Right cardiac atrium (tissue), 5 donors: ENCODE measurements around the gene TENT5C. TPM values are rescaled to one million over a fixed set of nuclear protein-coding genes. Genes with fewer than 3 reads are reported as not detected.

Source experiments
- ATAC-seq, 2 donors: fragments of 200-7000 bp; cut with Tn5 transposase; one replicate each; pipeline versions ENCODE4 v1.8.0 to v1.9.1; 2020; ENCODE audit warnings: moderate library complexity in 2 of 2, mild to moderate bottlenecking in 1 of 2
- DNase-seq, 3 donors: peaks; one replicate each; pipeline ENCODE4 v3.0.0-alpha.2; 2020
- H3K27ac ChIP-seq: one replicate; pipeline ENCODE4 v1.5.1; 2013; ENCODE audit warnings: mild to moderate bottlenecking, low read length, control low read depth, moderate library complexity
- H3K27me3 ChIP-seq: one replicate; pipeline ENCODE4 v1.6.1; 2013; ENCODE audit not compliant: control insufficient read depth, insufficient read depth
- H3K4me1 ChIP-seq: one replicate; pipeline ENCODE4 v1.6.1; 2013; ENCODE audit warnings: low read length; ENCODE audit not compliant: control insufficient read depth, insufficient read depth
- H3K4me3 ChIP-seq: one replicate; pipeline ENCODE4 v1.5.1; 2013; ENCODE audit warnings: low read length, control low read depth
- H3K9me3 ChIP-seq: one replicate; pipeline ENCODE4 v1.6.1; 2013; ENCODE audit warnings: low read length; ENCODE audit not compliant: control insufficient read depth
- WGBS: extraction: QIAGEN DNeasy Blood & Tissue Kit; methylation state at CpG from one replicate; pipeline ENCODE4 v1.1.7; 2013; 5-methylcytosine and 5-hydroxymethylcytosine counted together
- intact Hi-C, 4 donors: fragments of 100-400 bp; cut with DNase I; formaldehyde crosslinking; loops; one replicate each; pipeline versions ENCODE4 v1.11.0 to v1.14.0; 2022 to 2023
- polyA plus RNA-seq: library from polyadenylated mRNA; stranded (reverse); fragments of 200-250 nt; gene quantifications from one replicate; pipeline ENCODE4 v1.2.3, GENCODE V29; 2013
- total RNA-seq, 4 donors: library from RNA; stranded (reverse); fragmentation: NEBNext Ultra II Directional; extraction: Animal tissue kit (Norgen Biotek cat#: 25700); gene quantifications; one replicate each; pipeline ENCODE4 v1.2.1, GENCODE V29; 2021
- donor health status: healthy with polysubstance abuse.
- donor health status: DM: no; HTN: yes; CAD: no.
- donor health status: DM: no; HTN: no; CAD: no.
- donor health status: DM: no; HTN: yes; CAD: no; lungs with severe emphysema.
- donor health status: DM: yes; HTN: yes; CAD: no.

Gene TENT5C
- total and polyA plus RNA-seq, 5 donors = 9.5 to 33.1 (median 31.1) TPM

GRCh38 chr1:117636637-117637425 lies 31.0 kb downstream of the TENT5C start:
- ATAC-seq (no peak), DNase-seq (no peak)
- no peak overlapping the region for H3K27ac ChIP-seq
- WGBS = 86% methylated on average over 8 of the region's 8 CpGs
- no peak overlapping the region for H3K4me3 ChIP-seq
- no peaks in the 10 kb centered on the region for H3K27me3 ChIP-seq
- H3K9me3 ChIP-seq = no peaks in the 10 kb centered on the region
- intact Hi-C loops = no loop called here
- H3K4me1 ChIP-seq = no peaks in the 10 kb centered on the region

- Histone ChIP-seq H3K27ac (no peak overlapping the region), H3K9me3 (no peaks in the 10 kb centered on the region), H3K4me1 (no peaks in the 10 kb centered on the region), H3K4me3 (no peak overlapping the region), H3K27me3 (no peaks in the 10 kb centered on the region)
- DNase-seq (no peak), ATAC-seq (no peak)
- intact Hi-C loops = no loop called here
- 40% methylated on average over 1 of the region's 1 CpG for WGBS
Measured at GRCh38 chr1:117638141-117638540, 32.3 kb downstream of the TENT5C start.

GRCh38 chr1:117638759-117639158 lies 32.9 kb downstream of the TENT5C start:
- intact Hi-C loops = no loop called here
- H3K4me1 ChIP-seq = no peaks in the 10 kb centered on the region
- ATAC-seq = no peak

GRCh38 chr1:117639741-117640140 lies 33.9 kb downstream of the TENT5C start:
- H3K9me3 ChIP-seq = no peaks in the 10 kb centered on the region
- H3K27me3 ChIP-seq = no peaks in the 10 kb centered on the region
- H3K27ac ChIP-seq = no peak overlapping the region
- no peak overlapping the region for H3K4me3 ChIP-seq
- ATAC-seq (no peak), DNase-seq (no peak)
- 79% methylated on average over 4 of the region's 4 CpGs for WGBS
- no peaks in the 10 kb centered on the region for H3K4me1 ChIP-seq
- intact Hi-C loops = no loop called here

More at GRCh38 chr1:117638759-117639158, 32.9 kb downstream of the TENT5C start:
- H3K27ac ChIP-seq = no peak overlapping the region
- no peak for DNase-seq
- no peaks in the 10 kb centered on the region for H3K9me3 ChIP-seq
- H3K27me3 ChIP-seq = no peaks in the 10 kb centered on the region
- no peak overlapping the region for H3K4me3 ChIP-seq
- 87% methylated on average over 4 of the region's 4 CpGs for WGBS

GRCh38 chr1:117641536-117641935 lies 35.7 kb downstream of the TENT5C start:
- no peaks in the 10 kb centered on the region for H3K9me3 ChIP-seq
- H3K27me3 ChIP-seq = no peaks in the 10 kb centered on the region
- no peak for DNase-seq
- no peak for ATAC-seq
- intact Hi-C loops = no loop called here
- H3K27ac ChIP-seq = no peak overlapping the region
- no peaks in the 10 kb centered on the region for H3K4me1 ChIP-seq
- WGBS = 86% methylated on average over 3 of the region's 3 CpGs
- no peak overlapping the region for H3K4me3 ChIP-seq

- intact Hi-C loops = no loop called here
- H3K4me1 ChIP-seq = no peaks in the 10 kb centered on the region
- H3K4me3 ChIP-seq = no peak overlapping the region
- H3K27ac ChIP-seq = no peak overlapping the region
- no peaks in the 10 kb centered on the region for H3K9me3 ChIP-seq
- 94% methylated on average over 4 of the region's 4 CpGs for WGBS
- DNase-seq (no peak), ATAC-seq (no peak)
- no peaks in the 10 kb centered on the region for H3K27me3 ChIP-seq
Measured at GRCh38 chr1:117642963-117643362, 37.1 kb downstream of the TENT5C start.

GRCh38 chr1:117643601-117644000 lies 37.8 kb downstream of the TENT5C start:
- 77% methylated on average over 2 of the region's 2 CpGs for WGBS
- no peak for ATAC-seq
- intact Hi-C loops = no loop called here
- Histone ChIP-seq H3K27ac (no peak overlapping the region), H3K27me3 (no peaks in the 10 kb centered on the region), H3K9me3 (no peaks in the 10 kb centered on the region), H3K4me3 (no peak overlapping the region), H3K4me1 (no peaks in the 10 kb centered on the region)
- DNase-seq = no peak

GRCh38 chr1:117644696-117645311 lies 39.0 kb downstream of the TENT5C start:
- H3K9me3 ChIP-seq = no peaks in the 10 kb centered on the region
- intact Hi-C loops = no loop called here
- no peaks in the 10 kb centered on the region for H3K4me1 ChIP-seq
- H3K4me3 ChIP-seq = no peak overlapping the region
- no peak for DNase-seq
- WGBS = 84% methylated on average over 3 of the region's 3 CpGs
- H3K27me3 ChIP-seq = no peaks in the 10 kb centered on the region
- no peak overlapping the region for H3K27ac ChIP-seq
- ATAC-seq = no peak

GRCh38 chr1:117645343-117645742 lies 39.5 kb downstream of the TENT5C start:
- no peaks in the 10 kb centered on the region for H3K9me3 ChIP-seq
- 89% methylated on average over 4 of the region's 4 CpGs for WGBS
- no peak overlapping the region for H3K27ac ChIP-seq
- ATAC-seq = no peak
- H3K4me3 ChIP-seq = no peak overlapping the region
- no peaks in the 10 kb centered on the region for H3K27me3 ChIP-seq
- intact Hi-C loops = no loop called here
- no peaks in the 10 kb centered on the region for H3K4me1 ChIP-seq
- no peak for DNase-seq

- intact Hi-C loops = no loop called here
- Histone ChIP-seq H3K4me3 (no peak overlapping the region), H3K9me3 (no peaks in the 10 kb centered on the region), H3K27ac (no peak overlapping the region), H3K27me3 (no peaks in the 10 kb centered on the region), H3K4me1 (no peaks in the 10 kb centered on the region)
- ATAC-seq (peak in 1 of 2 donors; percentile 27), DNase-seq (no peak)
- 85% methylated on average over 10 of the region's 10 CpGs for WGBS
Measured at GRCh38 chr1:117646007-117646811, 40.4 kb downstream of the TENT5C start.

- H3K27me3 ChIP-seq = no peaks in the 10 kb centered on the region
- no peak for DNase-seq
- H3K9me3 ChIP-seq = no peaks in the 10 kb centered on the region
- intact Hi-C loops = no loop called here
- 89% methylated on average over 12 of the region's 12 CpGs for WGBS
- H3K4me1 ChIP-seq = no peaks in the 10 kb centered on the region
- H3K27ac ChIP-seq = no peak overlapping the region
- no peak overlapping the region for H3K4me3 ChIP-seq
- ATAC-seq = no peak
Measured at GRCh38 chr1:117646956-117647355, 41.1 kb downstream of the TENT5C start.
